Left forelimb (tissue), 1 donor: Measurements from ENCODE around the gene DBF4B.

ENCODE experiments used
- DNase-seq: peaks from one replicate; pipeline ENCODE4 v3.0.0-alpha.2; 2018; ENCODE audit warnings: low spot score

Gene DBF4B

GRCh38 chr17:44777394-44778348, 69.2 kb downstream of the DBF4B start:
- no peak for DNase-seq

GRCh38 chr17:44778656-44779210, 70.3 kb downstream of the DBF4B start:
- no peak for DNase-seq

GRCh38 chr17:44779211-44780025, 71.0 kb downstream of the DBF4B start:
- DNase-seq, result peak; percentile 90

GRCh38 chr17:44780161-44780560, 71.7 kb downstream of the DBF4B start:
- DNase-seq, result no peak

- DNase-seq, result no peak
Measured at GRCh38 chr17:44780845-44781480, 72.5 kb downstream of the DBF4B start.

DNA sequence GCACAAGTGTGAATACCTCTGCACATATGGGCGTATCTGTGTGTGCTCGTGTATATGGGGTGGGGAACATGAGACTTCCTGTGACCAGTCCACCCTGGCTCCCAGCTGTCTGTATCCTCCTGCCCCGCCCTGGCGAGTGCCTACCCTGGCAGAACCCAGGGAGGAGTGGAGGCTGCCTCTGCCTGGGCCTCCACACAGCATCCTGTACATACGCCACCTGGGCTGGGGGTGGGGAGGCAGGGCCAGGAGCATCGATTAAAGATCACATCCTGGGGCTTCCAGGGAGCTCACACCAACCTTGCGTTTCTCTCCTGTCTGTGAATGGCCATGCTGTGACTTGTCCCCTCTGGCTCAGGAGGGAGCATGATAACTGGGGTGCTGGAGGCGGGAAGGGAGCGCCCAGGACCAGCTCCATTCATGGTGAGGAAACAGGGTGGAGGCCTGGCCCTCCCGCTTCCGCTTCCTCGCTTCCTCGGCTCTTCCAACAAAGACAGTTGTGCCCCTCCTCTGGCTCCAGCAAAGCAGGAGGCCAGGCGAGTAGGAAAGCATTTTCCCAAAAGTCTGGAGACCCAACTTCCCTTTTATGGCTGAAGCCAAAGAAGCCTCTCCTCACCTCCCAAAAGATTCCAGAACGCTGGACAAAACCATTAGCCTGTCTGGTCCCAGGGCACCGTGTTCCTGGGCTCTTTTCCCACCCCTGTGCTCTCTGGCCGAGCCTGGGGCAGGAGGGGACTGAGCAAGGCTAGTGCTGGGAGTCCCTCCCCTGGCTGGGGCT, 73.3 kb downstream of the DBF4B start:
- no peak for DNase-seq

GRCh38 chr17:44782326-44782850, 73.9 kb downstream of the DBF4B start:
- DNase-seq, result no peak

GRCh38 chr17:44785921-44786320, 77.5 kb downstream of the DBF4B start:
- DNase-seq, result no peak

DNA sequence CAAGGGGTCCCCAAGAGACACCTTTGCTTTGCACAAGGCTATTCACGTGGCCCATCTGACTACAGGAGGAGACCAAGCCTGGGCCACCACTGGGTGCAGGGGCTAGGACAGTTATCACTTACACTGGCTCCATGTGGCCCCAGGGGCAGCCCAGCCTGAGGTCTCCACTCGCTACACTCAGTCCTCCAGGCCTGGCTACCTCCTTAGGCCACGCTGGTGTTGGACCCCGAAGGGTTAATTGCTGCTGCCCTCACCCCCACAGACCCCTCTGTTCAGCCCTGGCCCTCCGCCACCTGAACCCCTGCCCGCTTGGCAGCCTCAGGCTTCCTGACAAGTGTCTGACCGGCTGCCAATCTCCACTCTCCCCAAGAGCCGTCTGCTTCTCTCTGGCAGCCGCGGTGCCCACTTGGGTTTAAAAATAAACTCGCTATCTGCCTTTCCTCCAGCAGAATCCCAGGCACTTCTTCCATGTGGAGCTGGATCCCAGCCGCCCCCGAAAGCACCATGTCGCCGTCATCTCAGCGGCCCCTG, 78.2 kb downstream of the DBF4B start:
- no peak for DNase-seq

- no peak for DNase-seq
Measured at GRCh38 chr17:44787271-44787940, 78.9 kb downstream of the DBF4B start.

GRCh38 chr17:44788139-44788538, 79.7 kb downstream of the DBF4B start:
- no peak for DNase-seq

DNA sequence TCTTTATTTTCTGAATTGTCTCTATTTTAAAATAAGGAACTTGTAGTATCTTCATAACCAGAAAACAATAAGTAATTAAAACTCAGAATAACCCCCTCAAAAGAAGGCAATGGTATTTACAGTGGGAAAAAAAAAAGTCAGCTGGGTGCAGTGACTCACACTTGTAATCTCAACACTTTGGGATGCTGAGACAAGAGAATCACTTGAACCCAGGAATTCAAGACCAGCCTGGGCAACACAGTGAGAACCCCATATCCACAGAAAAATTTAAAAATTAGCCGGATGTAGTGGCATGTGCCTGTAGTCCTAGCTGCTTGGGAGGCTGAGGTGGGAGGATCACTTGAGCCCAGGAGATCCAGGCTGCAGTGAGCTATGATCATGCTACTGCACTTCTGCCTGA, 83.8 kb downstream of the DBF4B start:
- DNase-seq, result no peak

GRCh38 chr17:44793885-44794842, 85.7 kb downstream of the DBF4B start:
- DNase-seq, result no peak

GRCh38 chr17:44794851-44795413, 86.5 kb downstream of the DBF4B start:
- DNase-seq, result no peak

DNA sequence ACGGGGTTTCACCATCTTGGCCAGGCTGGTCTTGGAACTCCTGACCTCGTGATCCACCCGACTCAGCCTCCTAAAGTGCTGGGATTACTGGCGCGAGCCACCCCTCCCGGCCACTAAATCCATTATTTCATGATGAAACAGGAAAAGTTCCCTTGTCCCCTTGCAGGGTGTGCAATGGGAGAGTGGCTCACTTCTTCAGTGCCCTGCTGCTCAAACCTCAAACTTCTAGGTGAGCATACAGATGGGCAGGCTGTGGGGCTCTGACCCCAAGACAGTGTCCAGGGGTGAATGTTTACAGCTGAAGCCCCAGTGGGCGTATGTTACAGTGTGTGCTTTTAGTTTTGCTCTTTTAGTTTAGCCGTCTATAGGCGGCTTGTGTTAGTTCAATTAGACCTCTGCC, 87.0 kb downstream of the DBF4B start:
- DNase-seq, result no peak

DNA sequence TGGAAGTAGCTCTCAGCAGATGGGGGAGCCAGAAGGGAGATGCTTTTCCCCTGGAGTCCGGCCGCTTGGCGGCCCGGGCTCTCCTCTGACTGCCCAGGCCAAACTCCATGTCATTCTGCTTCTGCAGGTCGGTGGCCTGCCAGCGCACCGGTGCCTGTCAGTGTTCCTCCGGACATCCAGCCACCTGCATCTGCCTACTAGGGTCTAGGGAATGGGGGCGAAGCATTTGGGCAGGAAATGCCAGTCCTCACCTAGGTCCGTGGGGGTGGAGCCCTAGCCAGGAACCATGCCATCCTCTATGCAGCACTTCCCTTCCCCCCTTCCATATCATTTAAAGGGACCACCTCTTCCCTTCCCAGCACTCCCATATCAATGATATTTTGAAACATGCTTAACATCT, 87.5 kb downstream of the DBF4B start:
- no peak for DNase-seq

DNA sequence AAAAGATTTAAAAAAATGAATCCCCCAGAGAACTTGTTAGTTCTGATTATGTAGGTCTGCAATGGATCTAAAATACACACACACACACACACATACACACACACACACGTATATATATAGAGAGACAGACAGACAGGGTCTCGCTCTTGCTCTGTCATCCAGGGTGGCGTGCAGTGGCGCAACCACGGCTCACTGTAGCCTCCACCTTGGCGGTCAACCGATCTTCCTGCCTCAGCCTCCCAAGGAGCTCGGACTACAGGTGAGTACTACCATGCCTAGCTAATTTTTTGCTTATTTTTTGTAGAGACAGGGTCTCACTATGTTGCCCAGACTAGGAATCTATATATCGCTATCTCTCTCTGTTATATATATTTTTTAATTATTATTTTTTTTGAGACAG, 88.3 kb downstream of the DBF4B start:
- no peak for DNase-seq

DNA sequence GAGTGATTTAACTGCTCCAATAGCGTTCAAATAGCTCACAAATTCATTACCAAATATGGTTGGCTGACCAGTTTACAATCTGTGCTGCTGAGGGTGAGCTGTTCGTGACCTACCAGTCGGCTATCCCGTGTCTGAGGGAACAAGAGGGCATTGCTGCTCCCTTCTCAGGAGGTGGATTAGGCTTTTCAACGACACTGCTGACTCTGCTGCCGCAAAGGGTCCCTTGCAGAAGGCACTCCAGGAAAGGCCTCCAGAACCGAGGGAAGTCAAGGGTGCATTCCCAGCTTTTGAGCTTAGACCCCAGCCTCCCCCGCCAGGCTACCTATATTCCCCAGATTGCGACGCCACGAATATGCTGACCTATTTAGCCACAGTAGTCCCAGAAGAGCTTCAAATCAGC, 89.3 kb downstream of the DBF4B start:
- DNase-seq, result no peak

DNA sequence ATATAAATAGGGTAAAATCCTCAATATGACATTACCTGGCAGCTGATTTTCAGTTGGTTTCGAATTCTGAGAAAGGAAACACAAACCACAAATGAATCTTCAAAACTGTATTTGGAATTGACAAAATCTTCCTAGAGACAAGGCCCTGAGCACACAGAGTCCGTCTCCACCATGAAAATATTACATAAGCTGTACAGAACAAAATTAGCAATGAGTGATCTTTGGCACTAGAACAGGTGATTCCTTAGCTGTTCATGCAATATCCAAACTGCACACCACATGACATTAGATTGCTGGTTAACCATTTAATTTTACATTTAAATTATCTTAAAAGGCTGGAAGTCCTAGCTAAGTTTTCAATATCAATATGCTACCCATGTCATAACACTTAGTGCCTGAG, 89.9 kb downstream of the DBF4B start:
- no peak for DNase-seq
